EH (cell line): Measurements from ENCODE around the gene RNASE2.
"Not testable (repeated sequence)": the region's sequence is repeated elsewhere in the genome, so short reads cannot be mapped to it uniquely, and the experiment has no call there.

ENCODE experiments used
- DNase-seq: peaks from one replicate; pipeline ENCODE4 v3.0.0-alpha.2; 2015; ENCODE audit warnings: low read depth

RNASE2 gene

DNA sequence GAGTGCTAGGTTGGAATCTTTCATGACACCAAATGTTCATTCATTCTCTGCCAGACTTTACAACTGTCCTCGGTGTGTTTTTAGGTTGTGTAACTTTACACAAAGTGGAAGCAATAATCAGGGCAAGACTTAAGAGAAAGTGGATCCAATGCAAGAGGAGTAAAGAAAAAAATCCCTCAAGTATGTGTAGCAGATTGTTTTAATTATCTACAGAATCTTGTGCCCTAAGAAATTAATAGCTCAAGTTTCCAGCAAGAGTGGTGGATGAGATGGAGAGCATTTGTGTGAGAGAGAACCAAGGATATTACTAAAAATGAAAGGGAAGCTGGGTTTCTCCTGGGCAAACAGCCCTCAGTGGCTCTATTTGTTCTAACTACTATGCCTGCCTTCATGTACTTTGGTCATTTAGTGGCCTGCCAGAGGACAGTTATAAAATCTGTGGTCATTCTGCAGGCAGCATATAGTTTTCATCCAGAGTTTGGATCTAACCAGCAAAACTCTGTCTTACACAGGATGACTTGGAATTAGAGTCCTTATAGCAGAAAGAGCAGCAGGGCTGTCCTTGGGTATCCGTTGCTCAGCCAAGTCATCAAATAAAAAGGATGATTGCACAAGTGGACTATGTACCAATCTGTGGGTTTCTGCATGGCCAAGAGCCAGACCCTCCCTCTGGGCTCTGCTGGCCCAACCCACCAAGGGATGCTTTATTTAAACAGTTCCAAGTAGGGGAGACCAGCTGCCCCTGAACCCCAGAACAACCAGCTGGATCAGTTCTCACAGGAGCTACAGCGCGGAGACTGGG lies at the start of gene RNASE2:
Gene RNASE2 (plus strand): TSS at position 752 of the 802 bp plus-strand sequence. CDS start 285 bp downstream, outside the sequence.
- not testable (repeated sequence) for DNase-seq

DNA sequence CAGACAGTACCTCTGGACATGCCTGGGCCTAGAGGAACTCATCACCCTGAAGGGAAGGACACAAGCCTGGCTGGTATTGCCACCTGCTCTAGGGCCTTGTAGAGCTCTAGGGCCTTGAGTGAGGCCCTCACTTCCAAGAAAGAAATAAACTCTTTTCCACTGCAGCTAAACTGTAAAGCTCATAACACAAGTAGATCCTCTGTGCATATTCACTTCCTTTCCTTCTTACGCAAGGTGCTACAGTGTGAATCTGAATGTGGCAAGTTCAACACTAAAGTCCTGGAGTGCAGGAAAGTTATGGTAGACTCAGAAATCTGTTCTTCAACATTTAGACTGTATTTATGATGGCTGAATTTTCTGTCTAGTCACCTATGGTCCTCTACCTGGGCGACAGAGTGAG lies 49.6 kb upstream of the RNASE2 start:
- no peak for DNase-seq

DNA sequence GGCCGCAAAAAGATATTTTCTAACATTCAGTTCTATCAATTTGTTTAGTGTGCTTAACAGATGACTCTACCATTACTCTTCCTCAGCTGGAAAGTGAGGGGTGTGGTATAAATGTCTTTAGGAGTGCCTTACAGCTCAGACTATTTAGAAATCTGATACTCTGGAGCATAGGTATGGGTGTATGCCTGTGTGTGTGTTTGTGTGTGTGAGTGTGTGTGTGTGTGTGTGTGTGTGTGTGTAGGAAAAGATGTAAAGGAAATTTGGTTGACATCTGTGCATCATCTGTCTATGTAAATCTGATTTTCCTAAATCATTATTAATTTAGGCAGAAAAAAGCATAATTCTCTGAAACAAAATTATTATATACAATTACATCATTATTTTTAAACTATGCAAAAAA lies 48.1 kb upstream of the RNASE2 start:
- no peak for DNase-seq

DNA sequence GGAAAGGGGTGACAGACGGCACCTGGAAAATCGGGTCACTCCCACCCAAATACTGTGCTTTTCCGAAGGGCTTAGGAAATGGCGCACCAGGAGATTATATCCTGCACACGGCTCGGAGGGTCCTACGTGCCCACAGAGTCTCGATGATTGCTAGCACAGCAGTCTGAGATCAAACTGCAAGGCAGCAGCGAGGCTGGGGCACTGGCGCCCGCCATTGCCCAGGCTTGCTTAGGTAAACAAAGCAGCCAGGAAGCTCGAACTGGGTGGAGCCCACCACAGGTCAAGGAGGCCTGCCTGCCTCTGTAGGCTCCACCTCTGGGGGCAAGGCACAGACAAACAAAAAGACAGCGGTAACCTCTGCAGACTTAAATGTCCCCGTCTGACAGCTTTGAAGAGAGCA lies 44.5 kb upstream of the RNASE2 start:
- DNase-seq = not testable (repeated sequence)

DNA sequence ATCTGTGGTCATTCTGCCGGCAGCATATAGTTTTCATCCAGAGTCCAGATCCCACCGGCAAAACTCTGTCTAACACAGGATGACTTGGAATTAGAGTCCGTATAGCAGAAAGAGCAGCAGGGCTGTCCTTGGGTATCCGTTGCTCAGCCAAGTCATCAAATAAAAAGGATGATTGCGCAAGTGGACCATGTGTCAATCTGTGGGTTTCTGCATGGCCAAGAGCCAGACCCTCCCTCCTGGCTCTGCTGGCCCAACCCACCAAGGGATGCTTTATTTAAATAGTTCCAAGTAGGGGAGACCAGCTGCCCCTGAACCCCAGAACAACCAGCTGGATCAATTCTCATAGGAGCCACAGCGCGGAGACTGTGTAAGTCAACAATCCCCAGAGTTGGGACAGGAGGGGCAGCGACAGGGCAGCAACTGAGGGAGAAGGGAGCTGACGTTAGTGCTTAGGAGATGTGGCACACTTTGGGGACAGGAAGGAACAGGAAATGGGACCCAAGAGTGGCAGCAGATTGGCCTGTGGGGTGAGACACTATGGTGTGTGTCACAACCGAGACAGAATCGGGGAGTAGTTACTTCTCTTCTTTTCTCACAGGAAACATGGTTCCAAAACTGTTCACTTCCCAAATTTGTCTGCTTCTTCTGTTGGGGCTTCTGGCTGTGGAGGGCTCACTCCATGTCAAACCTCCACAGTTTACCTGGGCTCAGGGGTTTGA lies 36.1 kb upstream of the RNASE2 start:
- peak; percentile 4 for DNase-seq

DNA sequence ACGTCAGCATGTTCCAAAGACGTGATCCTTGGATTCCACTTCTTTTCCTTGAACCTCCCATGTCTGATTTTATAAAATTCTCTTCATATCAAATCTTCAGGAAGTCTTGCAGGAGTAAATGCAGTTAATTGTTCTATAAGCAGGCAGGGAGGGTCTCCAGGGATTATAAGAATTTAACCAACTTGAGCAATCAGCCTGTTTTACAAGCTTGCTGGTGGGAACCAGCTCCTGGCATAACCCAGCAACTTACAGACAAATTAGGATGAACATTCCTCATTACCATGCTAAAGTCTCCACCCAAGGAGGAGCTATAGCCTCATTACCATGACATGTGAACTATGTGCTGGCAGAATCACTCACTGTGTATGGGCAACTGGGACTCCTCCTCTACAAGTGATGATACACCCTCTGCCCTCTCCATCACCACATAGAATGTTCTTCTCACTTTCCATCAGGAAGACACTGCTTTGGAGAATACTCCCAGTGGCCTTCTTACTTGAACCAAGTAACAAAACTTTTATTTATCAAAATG lies 31.5 kb upstream of the RNASE2 start:
- DNase-seq = not testable (repeated sequence)

DNA sequence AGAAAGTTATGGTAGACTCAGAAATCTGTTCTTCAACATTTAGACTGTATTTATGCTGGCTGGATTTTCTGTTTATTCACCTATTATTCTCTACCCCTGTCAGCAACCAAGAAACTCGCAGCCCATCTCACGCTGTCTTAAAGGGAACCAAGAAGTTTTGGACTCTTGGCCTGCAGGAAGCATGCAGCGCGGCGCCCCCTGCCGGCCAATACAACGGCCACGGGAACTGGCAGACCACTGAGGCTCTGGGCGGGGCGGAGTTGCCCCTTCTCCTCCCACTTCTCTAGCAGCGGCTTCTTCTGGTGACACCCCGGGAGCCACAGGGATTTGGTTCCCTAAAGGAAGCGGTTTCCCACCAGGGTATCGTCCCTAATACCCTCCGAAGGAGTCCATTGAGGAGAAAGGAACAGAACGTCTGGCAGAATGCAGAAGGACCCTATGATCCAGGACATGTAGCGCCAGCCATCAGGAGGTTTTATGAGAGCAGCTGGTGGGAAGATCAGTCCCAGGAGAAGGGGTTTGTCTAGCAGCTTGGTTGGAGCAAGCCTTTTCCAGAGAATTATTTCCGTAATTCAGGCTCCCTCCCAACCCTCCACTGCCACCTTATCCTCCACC lies 21.0 kb upstream of the RNASE2 start:
- DNase-seq = peak; percentile 16

DNA sequence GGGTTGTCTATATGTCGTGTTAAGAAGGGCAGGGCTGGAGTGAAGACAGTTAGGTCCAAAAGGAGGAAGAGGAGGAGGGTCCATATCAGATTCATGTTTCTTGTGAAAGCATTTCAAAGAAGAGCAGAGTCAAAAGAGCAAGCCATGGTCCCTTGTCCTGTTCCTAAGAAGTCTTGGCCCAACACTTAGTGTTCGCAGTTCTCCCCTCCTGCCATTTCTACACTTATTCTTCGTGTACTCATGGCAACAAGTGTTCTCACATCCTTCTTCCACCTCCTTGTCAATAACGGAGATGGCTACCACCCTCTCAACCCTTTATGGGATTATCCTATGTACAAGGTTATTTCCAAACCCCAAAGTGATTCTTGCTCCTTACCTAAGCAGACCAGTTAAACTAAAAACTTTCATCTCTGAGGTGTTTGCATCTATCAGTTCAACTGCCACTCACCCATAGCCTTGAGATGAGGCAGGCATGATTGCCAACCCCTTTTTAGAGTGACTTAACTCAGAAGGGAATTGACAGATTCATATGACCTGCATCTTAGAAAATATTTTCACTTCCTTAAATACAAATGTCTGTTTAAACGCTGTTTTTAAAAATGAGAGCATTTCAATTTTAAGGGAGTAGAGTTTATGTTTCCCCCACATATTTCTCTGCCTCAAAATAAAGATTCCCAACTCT lies 19.8 kb upstream of the RNASE2 start:
- no peak for DNase-seq

DNA sequence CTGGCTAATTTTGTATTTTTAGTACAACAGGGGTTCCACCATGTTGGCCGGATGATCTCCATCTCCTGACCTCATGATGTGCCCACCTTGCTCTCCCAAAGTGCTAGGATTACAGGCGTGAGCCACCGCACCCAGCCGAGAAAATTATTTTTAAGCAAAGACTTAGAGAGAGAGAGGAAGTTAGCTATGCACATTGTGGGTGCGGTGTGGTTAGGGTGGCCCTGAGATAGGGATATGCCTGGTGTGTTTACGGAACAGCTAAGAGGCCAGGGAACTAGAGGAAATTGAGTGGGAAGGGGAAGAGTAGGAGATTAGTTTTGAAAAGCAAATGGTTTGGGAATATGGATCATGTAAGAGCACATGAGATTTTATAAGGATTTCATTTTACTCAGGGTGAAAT lies 10.1 kb upstream of the RNASE2 start:
- DNase-seq = not testable (repeated sequence)

DNA sequence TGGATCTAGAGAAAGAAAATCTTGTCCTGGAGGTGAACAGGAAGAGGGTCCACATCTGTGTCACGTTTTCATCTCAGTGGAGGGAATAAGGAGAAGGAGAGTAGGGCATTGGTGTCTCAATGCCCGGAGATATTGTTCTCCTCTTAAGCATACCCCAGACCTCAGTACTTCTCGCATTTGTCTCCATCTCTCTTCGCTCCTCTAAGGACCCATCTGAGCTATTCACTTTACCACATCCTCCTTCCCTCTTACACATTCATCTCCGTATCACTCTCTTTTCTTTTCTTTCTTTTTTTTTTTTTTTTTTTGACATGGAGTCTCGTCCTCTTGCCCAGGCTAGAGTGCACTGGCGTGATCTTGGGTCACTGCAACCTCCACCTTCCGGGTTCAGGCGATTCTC lies 8.6 kb upstream of the RNASE2 start:
- DNase-seq = not testable (repeated sequence)

DNA sequence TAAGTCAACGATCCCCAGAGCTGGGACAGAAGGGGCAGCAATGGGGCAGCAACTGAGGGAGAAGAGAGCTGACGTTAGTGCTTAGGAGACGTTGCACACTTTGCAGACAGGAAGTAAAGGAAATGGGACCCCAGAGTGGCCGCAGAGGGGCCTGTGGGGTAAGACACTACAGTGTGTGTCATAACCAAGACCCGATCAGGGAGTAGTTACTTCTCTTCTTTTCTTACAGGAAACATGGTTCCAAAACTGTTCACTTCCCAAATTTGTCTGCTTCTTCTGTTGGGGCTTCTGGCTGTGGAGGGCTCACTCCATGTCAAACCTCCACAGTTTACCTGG lies 219 bp downstream of the RNASE2 start:
- not testable (repeated sequence) for DNase-seq

DNA sequence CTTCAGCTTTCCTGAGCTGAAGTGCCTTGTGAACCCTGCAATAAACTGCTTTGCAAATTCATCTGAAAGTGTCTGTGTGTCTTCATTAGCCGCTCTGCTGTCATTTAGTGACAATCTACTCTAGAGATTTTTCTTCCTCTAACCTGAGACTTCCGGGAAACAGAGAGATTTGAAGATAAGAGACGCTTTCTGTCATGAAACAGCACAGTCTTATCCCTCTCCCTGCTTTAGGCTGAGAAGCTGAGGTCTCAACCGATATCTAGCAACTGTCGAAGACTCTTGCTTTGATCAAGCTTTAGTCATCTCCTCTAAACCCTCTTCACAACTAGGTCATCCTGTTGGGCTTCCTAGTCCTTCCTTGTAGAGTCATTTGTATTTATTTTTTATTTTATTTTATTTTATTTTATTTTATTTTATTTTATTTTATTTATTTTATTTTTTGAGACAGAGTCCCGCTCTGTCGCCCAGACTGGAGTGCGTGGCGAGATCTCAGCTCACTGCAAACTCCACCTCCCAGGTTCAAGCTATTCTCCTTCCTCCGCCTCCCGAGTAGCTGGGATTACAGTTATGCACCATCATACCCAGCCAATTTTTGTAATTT lies 1.2 kb downstream of the RNASE2 start:
- DNase-seq = no peak

DNA sequence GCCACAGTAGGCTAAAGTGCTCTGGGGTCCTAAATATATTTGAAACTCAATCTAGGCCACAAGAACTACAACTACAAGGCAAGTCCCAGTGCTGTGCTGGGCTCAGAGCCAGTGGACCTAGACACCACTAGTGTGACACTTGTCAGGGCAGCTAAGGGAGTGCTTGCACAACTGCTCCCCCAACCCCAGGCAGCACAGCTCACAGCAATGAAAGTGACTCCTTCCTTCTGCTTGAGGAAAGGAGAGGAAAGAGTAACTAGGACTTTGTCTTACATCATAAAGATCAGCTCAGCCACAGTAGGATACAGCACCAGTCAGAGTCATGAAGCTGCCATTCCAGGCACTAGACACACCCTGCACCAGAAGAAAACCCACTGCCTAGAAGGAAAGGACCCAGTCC lies 3.7 kb downstream of the RNASE2 start:
- DNase-seq = not testable (repeated sequence)

DNA sequence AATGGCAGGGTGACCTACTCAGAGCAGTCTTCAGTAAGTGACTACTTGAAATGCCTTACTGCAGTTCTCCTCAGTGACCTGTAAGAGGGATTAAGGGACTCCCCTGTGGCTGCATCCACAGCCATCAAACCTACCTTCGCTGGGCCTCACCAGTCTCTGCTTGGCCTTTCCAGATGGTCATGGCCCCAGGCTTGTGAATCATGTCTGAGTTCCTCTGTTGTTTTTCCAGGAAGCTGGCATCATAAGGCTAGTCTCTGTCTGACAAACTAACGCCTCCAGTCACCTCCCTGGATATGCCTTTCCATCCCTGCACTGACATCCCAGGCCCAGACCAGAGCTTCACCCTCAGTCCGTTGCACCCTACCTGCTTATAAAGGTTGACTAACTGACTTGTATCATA lies 14.0 kb downstream of the RNASE2 start:
- DNase-seq = no peak

DNA sequence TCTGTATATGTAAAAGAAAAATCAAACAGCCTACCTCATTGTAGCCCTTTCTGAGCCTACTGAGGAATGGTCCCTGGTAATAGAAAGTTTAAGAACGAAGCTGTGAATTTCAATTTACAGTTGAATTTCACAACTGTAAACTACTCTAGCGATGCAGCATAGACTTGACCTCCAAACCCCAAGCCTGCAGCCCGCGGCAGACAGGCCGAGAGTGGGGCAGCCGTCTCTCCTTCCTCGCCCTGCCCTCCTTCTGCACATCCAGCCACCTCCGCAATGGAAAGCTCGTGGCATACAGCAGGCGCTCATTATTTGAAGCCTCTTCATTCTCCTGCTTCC lies 15.3 kb downstream of the RNASE2 start:
- DNase-seq = no peak

DNA sequence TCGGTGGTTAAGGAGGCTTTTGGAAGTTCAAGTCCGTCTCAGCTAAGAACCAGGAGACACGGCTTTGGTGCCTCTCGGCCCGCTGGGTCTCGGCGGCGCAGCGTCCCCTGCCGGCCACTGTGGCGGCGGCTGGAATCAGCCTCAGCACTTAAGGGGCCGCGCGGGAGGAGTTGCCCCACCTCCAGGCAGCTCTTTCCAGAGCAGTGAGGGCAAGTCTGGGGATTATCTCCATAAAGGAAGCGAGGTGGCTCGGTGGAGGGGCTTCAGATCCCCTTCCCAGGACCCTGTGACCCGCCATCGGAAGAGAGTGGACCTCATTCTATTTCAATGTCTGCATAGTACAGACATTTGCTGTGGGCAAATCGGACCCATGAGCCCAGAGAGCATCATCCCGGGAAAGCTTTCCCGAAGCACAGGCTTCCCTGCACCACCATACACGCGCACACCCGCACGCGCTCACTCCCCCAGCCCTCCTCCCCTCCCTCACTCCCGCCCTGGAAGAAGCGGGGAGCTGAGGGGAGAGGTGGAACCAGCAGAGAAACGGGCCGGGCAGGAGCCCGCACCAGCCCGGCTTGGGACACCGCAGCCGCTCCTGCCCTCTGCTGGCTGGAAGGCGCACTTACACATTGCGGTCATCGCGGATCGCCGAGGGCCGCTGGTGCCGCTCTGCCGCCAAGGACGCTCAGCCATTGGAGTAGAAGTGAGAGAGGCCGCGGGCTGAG lies 15.9 kb downstream of the RNASE2 start:
- DNase-seq = peak; percentile 87

DNA sequence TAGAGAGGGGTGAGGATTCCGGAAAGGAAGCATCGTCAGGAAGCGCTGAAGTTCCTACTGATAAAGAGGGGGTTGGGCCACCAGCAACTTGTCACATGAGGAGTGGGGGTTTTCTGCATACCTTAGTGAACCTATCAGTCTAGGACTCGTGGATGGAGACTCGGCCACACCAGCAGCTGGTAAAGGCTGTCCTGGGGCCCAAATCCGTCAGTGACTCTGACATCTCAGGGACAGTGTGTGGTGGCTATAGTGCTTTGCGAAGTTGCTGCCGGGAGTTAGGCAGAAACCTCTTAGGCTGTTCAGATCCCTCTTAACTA lies 16.4 kb downstream of the RNASE2 start:
- DNase-seq = no peak

DNA sequence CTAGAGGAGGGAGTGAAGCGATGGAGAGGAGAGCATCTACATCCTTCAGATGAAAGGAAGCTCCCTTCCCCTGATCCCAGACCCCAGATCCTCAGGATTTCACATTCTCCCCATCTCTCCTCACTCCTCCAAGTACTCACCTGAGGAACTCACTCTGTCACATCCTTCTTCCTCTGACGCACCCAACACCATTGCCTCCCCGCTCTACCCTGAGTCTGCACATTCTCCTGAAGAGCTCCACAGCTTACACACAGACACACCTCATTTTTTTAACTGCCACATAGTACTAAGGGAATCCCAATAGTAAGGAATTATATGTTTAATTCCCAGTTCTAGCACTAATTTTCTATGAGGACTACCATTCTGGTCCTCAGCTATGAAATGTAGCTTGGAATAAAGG lies 18.2 kb downstream of the RNASE2 start:
- no peak for DNase-seq

DNA sequence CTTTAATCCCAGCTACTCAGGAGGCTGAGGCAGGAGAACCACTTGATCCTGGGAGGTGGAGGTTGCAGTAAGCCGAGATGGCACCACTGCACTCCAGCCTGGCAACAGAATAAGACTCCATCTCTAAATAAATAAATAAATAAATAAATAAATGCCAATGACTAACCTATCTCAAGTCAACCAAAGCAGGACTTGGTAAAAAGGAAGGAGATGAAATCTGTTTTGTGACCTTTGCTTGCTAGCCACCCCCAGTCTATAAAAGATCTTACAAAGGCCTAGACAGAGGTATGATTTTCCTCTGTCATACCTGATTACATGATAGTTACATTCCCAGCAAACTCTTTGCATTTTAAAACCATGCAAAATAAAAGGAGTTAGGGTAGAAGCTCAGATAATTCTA lies 21.0 kb downstream of the RNASE2 start:
- no peak for DNase-seq

DNA sequence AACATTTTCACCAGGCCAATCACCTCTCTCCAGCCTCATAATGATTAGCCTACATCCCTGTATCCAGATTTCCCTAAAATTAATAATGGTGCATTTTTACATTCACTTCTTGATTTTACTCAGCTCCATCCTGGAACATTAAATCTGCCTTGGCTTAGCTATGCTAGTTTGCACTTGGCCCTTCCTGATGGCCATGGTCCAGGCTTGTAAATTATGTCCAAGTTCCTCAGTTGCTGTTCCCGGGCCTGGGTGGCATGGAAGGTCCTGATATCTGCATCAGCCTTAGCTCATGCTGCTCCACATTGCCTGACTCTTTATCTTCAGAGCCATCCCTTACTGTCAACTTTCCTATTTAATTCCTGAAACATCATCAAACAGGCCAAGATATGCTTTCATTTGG lies 23.4 kb downstream of the RNASE2 start:
- no peak for DNase-seq

DNA sequence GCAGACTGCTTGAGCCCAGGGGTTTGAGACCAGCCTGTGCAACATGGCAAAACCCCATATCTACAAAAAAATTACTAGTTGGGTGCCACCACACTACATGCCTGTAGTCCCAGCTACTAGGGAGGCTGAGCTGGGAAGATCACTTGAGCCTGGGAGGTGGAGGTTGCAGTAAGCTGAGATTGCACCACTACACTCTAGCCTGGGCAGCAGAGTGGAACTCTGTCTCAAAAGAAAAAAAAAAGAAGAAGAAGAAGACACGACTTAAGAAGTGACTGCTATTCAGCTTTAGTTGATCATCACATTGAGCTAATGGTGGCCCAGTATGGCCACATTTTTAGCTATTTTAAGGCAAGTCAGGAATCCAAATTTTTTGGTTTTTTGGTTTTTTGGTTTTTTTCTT lies 25.6 kb downstream of the RNASE2 start:
- DNase-seq = no peak
